ENCODE results near the gene TRHDE. TPM values are rescaled to one million over a fixed set of nuclear protein-coding genes. Genes with fewer than 3 reads are reported as not detected.

TRHDE gene
- polyA plus RNA-seq, 4 donors: 21.1 to 25.9 (median 22.3) TPM

GRCh38 chr12:72272731-72273498 lies 745 bp downstream of the TRHDE start:
- DNase-seq (ENCODE audit: low read depth in 4 of 4, low spot score in 2 of 4): no peak

GRCh38 chr12:72273499-72273837 lies 1.3 kb downstream of the TRHDE start:
- no peak for DNase-seq (ENCODE audit: low read depth in 4 of 4, low spot score in 2 of 4)

- DNase-seq (ENCODE audit: low read depth in 4 of 4, low spot score in 2 of 4): no peak
These were observed 1.7 kb downstream of the TRHDE start for GRCh38 chr12:72273851-72274351.

DNA sequence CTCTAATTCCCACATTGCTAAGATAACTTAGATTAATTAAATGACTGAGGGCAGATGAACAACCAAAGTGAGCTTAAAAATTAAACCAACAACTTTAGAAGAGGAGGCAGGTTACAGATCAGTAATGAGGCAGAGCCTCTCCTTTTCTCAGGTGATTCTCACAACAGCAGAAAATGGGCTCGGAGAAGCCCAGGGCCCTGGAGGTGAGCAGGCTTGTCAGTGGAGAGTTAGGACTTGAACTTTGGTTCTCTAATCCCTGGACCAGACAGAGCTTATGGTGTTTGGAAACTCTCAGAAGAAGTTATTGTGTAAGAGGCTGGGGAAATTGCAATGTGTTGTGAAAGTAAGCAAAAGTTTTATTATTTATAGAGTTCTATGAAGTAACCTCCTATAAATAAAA lies 2.8 kb downstream of the TRHDE start:
- DNase-seq (ENCODE audit: low read depth in 4 of 4, low spot score in 2 of 4): no peak

DNA sequence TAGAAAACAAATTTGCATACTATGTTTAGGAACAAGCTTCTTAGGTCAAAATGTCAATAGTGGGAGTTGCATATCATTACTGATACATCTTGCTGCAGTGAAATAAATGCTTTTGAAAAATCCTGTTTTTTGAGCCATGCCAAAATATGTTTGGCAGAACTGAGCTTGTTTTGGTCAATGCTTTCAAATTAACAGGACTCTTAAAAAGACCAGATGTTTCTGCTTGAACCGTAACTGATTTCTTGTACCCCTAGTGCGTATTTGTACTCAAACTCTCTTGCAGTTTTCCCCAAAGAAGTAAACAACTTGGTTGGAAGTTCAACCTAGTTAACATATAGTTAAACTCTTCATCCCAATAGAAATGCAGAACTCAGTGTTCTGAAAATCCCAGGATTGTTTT lies 3.4 kb downstream of the TRHDE start:
- no peak for DNase-seq (ENCODE audit: low read depth in 4 of 4, low spot score in 2 of 4)

GRCh38 chr12:72276181-72276805 lies 4.1 kb downstream of the TRHDE start:
- DNase-seq (ENCODE audit: low read depth in 4 of 4, low spot score in 2 of 4): no peak

GRCh38 chr12:72277415-72277814 lies 5.2 kb downstream of the TRHDE start:
- no peak for DNase-seq (ENCODE audit: low read depth in 4 of 4, low spot score in 2 of 4)

DNA sequence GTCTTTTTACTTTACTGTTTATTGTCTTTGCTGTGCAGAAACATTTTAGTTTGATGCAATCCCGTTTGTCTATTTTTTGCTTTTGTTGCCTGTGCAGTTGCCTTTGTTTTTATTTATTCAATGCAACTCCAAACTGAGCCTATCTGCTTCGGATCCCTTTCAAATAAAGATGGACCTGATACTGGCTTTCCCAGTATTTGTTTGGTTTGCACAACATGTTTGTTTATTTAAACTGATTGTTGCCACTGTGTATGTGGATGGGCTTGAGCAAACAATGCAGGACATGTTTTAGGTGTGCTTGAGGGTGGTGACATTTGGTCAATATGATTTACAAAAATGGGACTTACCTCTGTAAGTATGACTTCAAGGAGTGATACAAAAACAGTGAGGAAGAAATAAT lies 6.7 kb downstream of the TRHDE start:
- no peak for DNase-seq (ENCODE audit: low read depth in 4 of 4, low spot score in 2 of 4)

DNA sequence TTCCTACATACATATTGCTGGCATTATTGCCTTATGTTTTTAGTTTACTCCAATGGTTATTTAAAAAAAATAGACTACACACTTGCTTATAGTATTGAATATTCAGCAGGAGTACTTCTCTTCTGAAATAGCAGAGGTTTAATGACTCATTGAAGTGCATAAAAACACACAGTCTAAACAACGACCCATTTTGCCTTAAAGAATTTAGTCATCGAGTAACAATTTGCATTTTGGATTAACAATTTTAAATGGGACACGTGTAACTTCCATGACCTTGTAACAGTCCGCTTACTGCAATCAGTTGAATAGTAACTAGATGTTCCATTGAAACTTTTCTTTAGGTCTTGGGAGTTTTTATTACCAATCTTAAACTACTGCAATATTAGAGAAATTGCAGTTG lies 9.0 kb downstream of the TRHDE start:
- no peak for DNase-seq (ENCODE audit: low read depth in 4 of 4, low spot score in 2 of 4)

DNA sequence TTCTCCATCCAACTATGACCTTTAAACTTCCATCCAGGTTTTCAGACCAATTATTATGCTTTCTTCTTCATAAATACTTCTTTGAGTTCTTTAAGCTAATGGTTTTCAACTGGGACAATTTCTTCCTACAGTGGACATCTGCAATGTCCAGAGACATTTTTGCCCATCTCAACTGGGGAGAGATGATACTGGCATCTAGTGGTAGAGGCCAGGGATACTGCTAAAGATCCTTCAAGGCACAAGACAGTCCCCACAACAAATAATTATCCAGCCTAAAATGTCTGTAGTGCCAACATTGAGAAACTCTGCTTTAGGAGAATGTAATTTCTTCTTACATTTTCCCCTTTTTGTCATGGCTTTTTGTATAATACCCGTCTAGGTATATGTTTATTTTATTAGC lies 10.6 kb downstream of the TRHDE start:
- no peak for DNase-seq (ENCODE audit: low read depth in 4 of 4, low spot score in 2 of 4)

DNA sequence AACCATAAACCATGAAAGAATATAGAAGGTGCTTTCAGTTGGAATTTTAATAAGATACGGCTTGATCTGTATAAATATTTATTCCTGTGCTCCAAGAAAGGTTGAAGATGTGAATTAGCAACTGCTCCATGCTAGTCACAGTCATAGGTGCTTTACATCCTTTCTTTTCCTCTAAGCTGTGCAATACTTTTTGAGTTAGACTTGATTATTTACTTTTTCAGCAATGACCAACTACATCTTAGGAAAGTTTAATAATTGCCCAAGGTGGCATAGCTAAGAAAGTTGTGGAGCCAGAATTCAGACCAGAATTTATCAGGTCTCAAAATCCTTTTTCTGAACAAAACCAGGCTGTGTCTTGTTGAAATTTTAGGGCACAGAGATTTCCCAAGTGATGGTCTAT lies 13.7 kb downstream of the TRHDE start:
- no peak for DNase-seq (ENCODE audit: low read depth in 4 of 4, low spot score in 2 of 4)

DNA sequence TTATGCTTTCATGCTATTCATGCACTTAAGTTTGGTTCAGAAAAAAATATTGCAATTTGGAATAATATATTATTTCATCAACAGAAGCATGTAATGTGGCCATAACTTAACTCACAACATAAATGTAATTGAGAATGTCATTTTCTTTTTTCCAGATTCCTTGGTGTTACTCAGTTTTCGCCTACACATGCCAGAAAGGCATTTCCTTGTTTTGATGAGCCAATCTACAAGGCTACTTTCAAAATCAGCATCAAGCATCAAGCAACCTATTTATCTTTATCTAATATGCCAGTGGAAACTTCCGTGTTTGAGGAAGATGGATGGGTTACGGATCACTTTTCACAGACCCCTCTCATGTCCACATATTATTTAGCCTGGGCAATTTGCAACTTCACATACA lies 14.4 kb downstream of the TRHDE start:
- DNase-seq (ENCODE audit: low read depth in 4 of 4, low spot score in 2 of 4): no peak

DNA sequence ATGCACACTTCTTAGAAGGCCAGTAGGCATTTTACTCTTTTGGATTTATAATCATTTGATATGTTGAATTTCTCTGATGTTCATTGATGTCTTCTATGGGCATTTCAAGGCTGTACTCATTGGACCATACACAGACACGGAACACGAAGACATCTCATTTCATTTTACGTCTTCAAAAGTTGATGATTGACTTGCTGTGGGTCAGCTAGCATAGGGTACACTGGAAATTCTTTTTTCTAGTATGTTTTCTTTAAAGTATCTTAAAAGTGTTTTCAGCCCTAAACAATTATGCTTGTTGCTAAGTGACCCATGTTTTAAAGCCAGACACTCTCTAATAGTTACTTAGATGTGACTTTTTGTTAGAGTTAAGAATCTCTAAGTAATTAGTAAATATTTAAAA lies 16.3 kb downstream of the TRHDE start:
- DNase-seq (ENCODE audit: low read depth in 4 of 4, low spot score in 2 of 4): no peak

DNA sequence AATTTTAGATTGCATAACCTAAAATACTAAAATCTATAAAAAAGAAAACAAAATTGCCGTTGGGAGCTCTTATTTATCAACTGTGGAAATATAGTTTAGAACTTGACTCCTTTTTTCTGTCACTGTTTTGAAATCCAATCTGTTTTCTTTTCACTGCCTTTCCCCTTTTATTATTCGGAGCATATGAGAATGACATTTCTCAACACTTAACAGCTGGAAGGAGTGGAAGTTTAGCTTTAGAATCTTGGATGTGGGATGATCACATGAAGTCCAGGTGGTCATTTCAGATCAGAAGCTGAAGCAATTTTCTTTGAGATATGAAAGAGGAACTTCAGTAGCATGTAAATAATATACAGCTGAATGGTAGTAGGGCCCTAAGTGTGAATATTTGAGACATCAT lies 16.7 kb downstream of the TRHDE start:
- DNase-seq (ENCODE audit: low read depth in 4 of 4, low spot score in 2 of 4): no peak

DNA sequence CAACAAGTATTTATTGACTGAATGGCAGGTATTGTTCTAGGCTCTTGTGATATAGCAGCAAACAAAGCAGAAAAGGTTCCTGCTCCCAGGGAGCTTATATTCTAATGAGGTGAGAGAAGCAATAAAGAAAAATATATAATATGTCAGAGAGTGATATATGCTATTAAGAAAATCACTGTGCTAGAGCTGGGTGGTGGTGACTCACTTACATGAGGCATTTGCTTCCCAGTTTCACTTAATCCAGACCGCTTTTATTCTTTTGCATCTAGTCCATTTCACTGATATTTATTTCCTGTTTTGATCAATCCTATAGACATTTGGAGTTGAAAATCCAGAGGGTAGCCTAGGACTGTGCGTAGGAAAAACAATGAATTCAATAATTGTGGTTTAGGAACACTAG lies 17.5 kb downstream of the TRHDE start:
- DNase-seq (ENCODE audit: low read depth in 4 of 4, low spot score in 2 of 4): no peak

DNA sequence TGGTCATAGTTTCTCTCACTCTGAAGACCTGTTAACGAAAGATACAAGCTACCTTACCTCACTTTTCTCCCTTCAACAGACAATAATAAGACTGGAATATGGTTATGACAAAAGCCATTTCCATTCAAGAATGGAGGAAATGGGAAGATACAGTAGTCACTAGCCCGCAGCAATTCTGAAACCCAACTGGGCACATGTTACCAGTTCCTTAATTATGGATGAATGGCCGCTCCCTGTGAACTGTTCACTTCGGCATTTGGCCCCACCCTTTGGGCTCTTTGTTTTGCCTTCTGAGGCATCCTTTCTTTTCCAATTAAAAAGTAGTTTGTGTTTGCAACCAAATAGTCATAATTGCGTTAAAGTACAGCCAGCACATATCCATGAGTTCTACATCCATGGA lies 19.0 kb downstream of the TRHDE start:
- DNase-seq (ENCODE audit: low read depth in 4 of 4, low spot score in 2 of 4): no peak

DNA sequence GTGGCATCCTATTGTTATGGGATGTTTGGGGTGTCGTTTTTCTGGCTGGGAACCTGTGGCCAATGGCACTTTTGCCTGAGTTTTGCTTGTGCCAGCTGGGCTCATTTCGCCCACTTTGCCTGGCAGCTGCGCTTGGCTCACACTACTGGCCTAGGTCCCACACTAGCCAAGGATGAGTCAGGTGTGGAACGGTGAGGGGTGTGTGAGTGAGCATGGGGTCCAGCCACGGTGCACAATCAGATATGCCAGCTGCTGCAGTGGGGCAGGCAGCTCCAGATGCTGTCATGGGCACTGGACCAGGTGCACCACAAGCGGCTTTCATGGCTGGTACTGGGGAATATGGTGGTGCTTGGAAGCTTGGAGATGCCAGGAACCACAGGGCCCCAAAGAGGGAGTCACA lies 21.5 kb downstream of the TRHDE start:
- no peak for DNase-seq (ENCODE audit: low read depth in 4 of 4, low spot score in 2 of 4)

DNA sequence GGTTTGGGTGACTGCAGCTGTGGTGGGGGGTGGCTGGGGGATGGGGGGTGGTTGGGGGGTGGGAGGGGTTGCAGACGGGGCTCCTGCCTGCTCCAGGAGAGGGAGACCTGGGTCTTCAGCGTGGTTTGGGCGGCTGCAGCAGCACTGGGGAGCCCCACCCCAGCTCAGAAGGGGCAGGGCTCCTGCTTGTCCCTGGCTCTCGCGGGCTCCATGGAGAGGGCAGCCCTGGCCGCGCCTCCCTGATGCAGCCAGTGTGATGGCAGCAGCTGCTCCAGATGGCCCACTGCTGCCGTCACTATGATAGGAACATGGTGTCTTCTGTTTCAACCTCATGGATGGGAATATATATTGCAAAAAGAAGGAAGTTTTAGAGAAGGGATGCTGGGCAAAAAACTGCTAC lies 22.9 kb downstream of the TRHDE start:
- DNase-seq (ENCODE audit: low read depth in 4 of 4, low spot score in 2 of 4): no peak

DNA sequence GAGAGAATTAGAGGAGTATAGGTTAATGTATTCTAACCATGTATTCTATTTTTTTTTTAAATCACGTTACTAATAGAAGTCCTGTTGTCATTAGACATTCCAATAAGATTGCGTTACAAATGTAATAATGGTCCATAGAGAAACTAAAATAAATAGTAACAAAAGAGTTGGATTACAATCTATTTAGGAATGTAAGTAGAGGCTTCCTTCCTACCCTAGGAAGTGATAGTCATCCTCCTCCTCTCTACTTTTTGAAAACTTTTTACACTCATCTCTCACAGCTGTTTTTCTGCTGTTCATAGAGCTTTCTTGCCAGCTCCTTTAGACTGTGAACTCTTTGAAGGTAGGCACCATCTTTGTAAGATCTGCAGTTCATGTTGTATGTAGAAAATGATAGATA lies 23.6 kb downstream of the TRHDE start:
- DNase-seq (ENCODE audit: low read depth in 4 of 4, low spot score in 2 of 4): no peak

DNA sequence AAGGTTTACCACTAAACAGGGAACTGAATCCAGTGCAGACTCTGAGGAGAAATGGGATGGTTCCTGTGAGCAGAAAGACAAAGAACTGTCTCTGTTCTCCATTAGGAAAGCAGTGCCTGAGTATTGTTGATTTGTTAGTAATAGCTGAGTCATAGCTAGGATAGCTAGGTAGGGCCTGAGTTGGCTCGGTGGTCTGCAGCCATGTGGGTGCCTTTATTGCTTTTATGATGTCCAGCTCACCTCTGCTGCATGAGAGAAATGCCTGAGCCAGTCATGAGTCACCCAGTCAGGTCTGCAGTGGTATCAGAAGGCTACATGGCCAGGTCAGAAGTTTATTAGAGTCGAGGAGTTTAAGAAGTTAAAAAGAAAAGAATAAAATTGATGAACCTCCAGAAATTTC lies 24.2 kb downstream of the TRHDE start:
- no peak for DNase-seq (ENCODE audit: low read depth in 4 of 4, low spot score in 2 of 4)

DNA sequence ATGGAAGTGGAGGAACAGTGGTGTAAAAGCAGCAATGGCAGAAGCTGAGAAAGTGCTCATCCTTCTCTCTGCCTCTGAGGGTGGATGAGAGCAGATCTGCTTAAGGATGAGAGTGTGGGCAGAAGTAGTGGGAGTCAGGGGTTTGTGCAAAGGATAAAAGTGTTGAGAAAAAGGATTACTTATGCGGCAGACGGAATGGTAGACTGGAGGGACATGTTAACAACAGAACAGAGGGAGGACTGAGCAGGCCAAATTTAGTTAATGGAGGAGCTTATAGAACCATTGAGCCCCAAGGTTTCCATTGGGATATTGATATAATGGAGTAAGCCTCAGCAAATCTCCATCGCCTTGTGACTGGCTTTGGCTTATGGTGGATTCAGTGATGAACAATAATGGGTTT lies 25.5 kb downstream of the TRHDE start:
- DNase-seq (ENCODE audit: low read depth in 4 of 4, low spot score in 2 of 4): no peak

- no peak for DNase-seq (ENCODE audit: low read depth in 4 of 4, low spot score in 2 of 4)
These were observed 28.6 kb downstream of the TRHDE start for GRCh38 chr12:72300728-72301127.

DNA sequence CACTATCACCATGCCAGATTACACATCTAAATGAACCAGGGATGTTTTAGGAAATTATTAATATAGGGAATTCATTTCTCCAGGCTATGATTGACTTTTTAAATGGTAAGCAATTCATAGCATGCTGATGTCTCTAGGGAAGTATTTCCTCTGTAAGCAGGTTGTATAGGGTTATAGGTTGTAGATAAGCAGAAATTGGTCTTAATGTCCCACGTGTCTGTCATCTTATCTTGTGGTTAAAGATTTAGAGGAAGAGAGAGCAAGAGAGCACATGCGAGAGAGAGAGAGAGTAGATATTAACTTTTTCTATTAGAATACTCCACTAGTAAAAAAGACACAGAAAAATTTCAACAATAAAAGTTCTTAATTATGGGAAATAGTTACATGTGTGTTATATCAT lies 32.6 kb downstream of the TRHDE start:
- no peak for DNase-seq (ENCODE audit: low read depth in 4 of 4, low spot score in 2 of 4)
